Limb (tissue), 2 donors: ENCODE data around the gene CERS1.
"Not testable (repeated sequence)": the region's sequence is repeated elsewhere in the genome, so short reads cannot be mapped to it uniquely, and the experiment has no call there.

ENCODE experiments used
- DNase-seq, 2 donors: peaks; one replicate each; pipeline ENCODE4 v3.0.0-alpha.2; 2016; ENCODE audit errors: extremely low spot score in 2 of 2

Gene CERS1

GRCh38 chr19:18919086-18919899 lies 23.3 kb upstream of the CERS1 start, which contains the start of the genes COPE and DDX49:
TSS of gene COPE (minus strand) at chr19:18919387. CDS start at chr19:18919348, 39 bp downstream.
TSS of gene DDX49 (plus strand) at chr19:18919715. CDS start at chr19:18919742, 27 bp downstream.
- DNase-seq, result peak; percentile 98 to 100

GRCh38 chr19:18917593-18917992 lies 21.6 kb upstream of the CERS1 start:
- DNase-seq, result peak in 1 of 2 donors; percentile 14

- peak in 1 of 2 donors; percentile 49 for DNase-seq
Observed at GRCh38 chr19:18915639-18916038, 19.7 kb upstream of the CERS1 start.

- DNase-seq, result no peak
Observed at GRCh38 chr19:18913466-18913865, 17.5 kb upstream of the CERS1 start.

GRCh38 chr19:18912933-18913332 lies 17.0 kb upstream of the CERS1 start:
- DNase-seq, result no peak

- DNase-seq, result no peak
Observed at GRCh38 chr19:18910801-18911436, 15.0 kb upstream of the CERS1 start.

- DNase-seq, result no peak
Observed at GRCh38 chr19:18910010-18910409, 14.1 kb upstream of the CERS1 start.

GRCh38 chr19:18908917-18909619 lies 13.1 kb upstream of the CERS1 start:
- DNase-seq, result no peak

GRCh38 chr19:18906605-18907519 lies 10.9 kb upstream of the CERS1 start:
- no peak for DNase-seq

GRCh38 chr19:18905513-18906236 lies 9.7 kb upstream of the CERS1 start:
- DNase-seq, result no peak

GRCh38 chr19:18905058-18905456 lies 9.1 kb upstream of the CERS1 start:
- peak in 1 of 2 donors; percentile 18 for DNase-seq

- peak in 1 of 2 donors; percentile 26 for DNase-seq
Observed at GRCh38 chr19:18904334-18905057, 8.5 kb upstream of the CERS1 start.

- DNase-seq, result peak in 1 of 2 donors; percentile 29
Observed at GRCh38 chr19:18903156-18904037, 7.4 kb upstream of the CERS1 start.

- DNase-seq, result not testable (repeated sequence)
Observed at GRCh38 chr19:18902519-18902918, 6.6 kb upstream of the CERS1 start.

- DNase-seq, result no peak
Observed at GRCh38 chr19:18901491-18901890, 5.5 kb upstream of the CERS1 start.

- no peak for DNase-seq
Observed at GRCh38 chr19:18900700-18901481, 4.9 kb upstream of the CERS1 start.

GRCh38 chr19:18899624-18900560 lies 3.9 kb upstream of the CERS1 start:
- DNase-seq, result no peak
